ELF-1 (cell line): ENCODE data around the gene DNAJA4.

ENCODE experiments used
- DNase-seq: peaks from one replicate; pipeline ENCODE4 v3.0.0-alpha.2; 2016; ENCODE audit warnings: low read depth, low spot score

Gene DNAJA4

GRCh38 chr15:78315686-78316282 lies 51.4 kb downstream of the DNAJA4 start:
- DNase-seq: peak; percentile 87

DNA sequence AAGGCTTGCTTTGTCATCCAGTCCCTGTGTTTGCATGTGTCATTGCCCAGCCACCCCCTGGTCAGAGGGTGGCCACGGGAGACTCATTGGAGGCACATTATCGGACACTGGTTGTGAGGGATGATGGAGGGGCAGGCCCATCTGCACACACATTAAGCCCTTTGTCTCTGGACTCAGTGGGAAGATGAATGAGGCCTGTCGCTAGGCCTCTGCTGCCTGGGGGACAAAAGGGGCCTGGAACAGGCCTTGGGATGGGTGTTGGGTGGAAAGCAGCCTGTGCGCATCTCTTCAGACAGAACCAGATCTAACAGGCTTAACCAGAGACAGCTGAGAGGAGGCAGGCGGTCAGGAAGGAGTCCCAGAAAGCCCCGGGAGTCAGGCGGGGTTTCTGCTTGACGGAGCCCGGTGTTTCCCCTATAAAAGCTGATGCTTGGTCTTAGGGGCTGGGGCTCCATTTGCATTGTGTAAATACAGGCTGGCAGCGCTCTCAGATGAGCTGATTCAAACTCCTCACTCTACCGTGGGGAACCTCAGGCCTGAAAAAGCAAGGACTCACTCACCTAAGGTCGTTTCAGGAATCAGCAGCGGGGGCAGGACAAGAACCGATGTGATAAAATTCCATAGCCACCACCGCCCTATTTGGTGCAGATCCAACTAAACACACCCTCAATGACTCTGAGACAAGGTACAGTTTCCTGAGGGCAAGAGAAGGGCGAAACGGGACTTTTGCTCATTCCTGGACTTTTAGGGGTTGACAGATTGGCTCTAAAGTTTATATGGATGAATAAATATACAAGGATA lies 52.1 kb downstream of the DNAJA4 start:
- DNase-seq: peak; percentile 91

DNA sequence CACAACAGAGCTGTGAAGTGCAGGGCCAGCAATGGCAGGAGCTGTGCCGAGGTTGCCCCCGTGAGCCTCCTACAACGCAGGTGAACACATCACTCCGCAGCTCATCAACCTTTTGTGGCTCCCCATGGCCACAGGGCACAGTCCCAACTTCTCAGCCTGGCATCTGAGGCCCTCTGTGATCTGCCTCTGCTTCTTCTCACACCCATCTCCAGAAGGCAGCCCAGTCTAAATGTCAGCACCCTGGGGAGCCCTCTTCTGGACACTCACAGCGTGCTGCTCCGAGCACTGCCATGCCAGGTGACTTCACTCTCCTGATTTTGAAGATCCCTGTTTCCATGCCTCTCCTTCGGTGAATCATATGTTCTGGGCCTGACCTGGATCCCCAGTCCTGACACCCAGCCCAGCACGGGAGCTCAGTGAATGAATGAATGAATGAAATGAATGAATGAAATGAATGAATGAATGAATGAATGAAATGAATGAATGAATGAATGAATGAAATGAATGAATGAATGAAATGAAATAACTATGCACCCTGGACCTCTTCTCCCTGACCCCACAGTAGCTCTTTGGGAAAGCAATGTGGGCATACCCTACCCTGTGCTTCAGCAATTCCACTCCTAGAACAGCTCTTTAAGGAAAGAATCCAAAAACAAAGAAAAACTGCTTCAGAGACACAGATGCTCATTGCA lies 52.9 kb downstream of the DNAJA4 start:
- DNase-seq: no peak

- DNase-seq: peak; percentile 44
Measured at GRCh38 chr15:78319588-78319987, 55.2 kb downstream of the DNAJA4 start.

GRCh38 chr15:78320183-78320582 lies 55.8 kb downstream of the DNAJA4 start:
- DNase-seq: no peak

- no peak for DNase-seq
Measured at GRCh38 chr15:78321041-78321570, 56.7 kb downstream of the DNAJA4 start.

GRCh38 chr15:78321786-78322185 lies 57.4 kb downstream of the DNAJA4 start:
- no peak for DNase-seq

DNA sequence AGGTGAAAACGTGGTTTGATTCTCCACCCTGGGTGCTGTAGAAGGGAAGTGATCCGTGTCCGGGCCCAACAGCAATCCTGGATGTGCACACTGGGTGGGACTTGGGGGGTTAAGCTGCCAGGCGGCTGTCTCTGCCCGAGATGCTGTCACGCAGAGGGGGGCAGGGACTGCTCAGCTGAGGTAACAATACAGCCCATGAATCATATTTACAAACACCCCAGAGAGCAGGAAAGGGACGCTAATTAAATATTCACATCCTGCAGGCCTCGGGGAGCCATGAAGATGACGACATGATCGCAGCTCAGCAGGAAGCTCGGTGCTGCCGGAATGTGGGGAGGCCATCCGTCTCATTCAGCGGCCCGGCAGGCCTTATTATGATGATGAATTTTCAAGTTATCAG lies 57.9 kb downstream of the DNAJA4 start:
- DNase-seq: no peak

DNA sequence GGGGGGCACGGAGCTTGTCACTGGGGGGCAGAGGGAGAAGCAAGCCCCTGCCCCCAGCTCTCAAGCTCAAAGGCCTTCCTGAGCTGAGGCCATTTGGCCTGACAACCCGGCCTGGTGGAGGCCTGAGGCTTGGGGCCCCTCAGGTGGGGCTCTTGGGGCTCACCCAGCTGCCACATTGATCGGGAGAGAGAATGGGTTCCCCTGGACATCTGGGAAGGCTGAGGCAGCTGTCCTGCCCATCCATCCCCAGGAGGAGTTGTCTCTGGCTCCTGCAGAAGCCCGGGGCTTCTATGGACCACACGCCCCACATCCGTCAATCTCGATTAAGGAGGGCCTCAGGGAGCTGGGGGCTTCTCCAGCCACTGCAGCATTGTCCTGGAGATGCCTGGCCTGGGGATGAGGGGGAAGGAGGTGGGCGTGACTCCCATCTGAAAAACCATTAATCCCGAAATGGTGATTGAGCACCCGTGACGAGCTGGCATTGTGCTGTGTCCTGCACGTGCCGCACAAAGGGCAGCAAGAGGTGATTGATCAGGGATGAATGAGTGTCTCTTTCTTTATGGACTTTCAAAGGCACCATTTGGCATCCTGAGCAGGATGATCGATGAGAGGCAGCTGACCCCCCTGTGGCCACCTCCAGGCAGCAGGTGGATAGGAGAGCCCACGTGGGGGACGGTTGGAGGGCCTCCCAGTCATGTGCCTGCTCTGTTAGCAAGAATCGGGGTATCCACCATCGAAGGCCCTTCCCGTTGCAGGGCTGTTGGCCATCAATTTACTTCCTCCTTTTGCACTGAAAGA lies 58.6 kb downstream of the DNAJA4 start:
- DNase-seq: peak; percentile 94

- DNase-seq: no peak
Measured at GRCh38 chr15:78323693-78324092, 59.3 kb downstream of the DNAJA4 start.

- no peak for DNase-seq
Measured at GRCh38 chr15:78324144-78324543, 59.8 kb downstream of the DNAJA4 start.

DNA sequence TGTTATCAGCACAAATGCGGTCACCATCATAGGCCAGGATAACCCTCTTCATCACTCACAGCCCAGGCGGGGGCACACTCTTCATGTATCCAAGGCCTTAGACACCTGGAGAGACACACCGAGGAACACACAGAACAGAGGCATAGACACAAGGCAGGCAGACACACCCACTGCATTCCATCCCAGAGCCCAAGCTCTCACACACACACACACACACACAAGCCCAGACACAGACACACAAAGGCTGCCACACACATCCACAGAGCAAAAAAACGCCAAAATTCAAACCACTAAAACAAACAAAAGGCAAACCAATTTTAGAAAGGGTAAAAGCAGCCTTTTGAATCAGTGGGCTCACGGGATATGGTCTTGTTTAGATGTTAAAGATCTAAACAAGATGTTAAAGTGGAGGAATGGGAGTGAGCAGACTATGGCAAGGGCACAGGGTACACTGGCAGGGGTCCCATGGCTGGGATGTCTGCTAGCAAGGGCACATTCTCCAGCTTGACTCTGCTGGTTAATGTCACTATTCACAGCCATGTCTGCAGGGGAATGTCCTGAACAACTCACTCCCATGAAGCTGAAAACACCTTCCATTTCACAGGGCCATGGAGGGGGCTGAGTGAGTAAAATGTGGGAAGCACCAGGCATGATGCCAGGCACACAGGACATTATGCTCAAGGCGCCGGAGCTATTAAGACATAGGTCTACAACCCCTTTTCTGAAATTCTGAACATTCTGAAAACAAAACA lies 60.9 kb downstream of the DNAJA4 start:
- DNase-seq: peak; percentile 45

DNA sequence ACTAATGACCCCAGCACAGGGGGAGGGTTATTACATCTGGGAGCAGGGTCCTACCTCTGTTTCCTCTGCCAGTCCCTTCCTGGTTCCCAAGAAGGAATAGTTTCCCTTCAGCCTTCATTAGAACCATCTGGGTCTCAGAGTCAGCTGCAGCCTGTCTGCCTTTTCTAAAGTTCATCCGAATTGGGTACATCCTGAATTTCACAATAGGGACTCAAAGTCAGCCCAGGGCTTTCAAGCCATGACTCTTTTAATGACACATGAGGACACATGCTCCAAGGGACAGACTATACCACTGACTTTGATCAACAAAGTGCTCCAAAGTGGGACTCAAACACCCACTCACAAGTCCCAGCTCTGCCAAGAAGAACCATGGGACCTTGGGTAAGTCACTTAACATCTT lies 63.1 kb downstream of the DNAJA4 start:
- DNase-seq: no peak

- no peak for DNase-seq
Measured at GRCh38 chr15:78329625-78330024, 65.3 kb downstream of the DNAJA4 start.
